Activated CD4-positive, alpha-beta T cell treated with anti-CD3 and anti-CD28 coated beads, Interleukin-2, amount 50 U/mL, for 24 hours (primary cell): ENCODE data around the gene NDFIP2.

Experiments
- DNase-seq, 2 donors: peaks; one replicate each; pipeline ENCODE4 v3.0.0-alpha.2; 2020; ENCODE audit warnings: low read depth in 1 of 2, low spot score in 1 of 2

NDFIP2 gene

DNA sequence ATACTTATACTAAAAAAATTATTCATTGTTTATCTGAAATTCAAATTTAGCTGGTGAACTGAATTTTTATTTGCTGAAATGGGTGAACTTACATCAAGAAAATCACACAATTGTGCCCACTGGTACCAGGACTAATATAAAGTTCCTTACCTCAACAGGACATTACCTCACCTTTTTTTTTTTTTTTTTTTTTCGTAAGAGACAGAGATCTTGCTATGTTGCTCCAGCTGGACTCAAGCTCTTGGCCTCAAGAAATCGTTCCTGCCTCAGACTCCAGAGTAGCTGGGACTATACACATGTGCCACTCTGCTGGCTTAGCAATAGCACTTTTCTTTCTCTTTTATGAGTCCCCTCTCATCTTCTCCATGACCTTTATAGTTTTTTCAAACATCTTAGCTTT, 22.5 kb upstream of the NDFIP2 start:
- no peak for DNase-seq

DNA sequence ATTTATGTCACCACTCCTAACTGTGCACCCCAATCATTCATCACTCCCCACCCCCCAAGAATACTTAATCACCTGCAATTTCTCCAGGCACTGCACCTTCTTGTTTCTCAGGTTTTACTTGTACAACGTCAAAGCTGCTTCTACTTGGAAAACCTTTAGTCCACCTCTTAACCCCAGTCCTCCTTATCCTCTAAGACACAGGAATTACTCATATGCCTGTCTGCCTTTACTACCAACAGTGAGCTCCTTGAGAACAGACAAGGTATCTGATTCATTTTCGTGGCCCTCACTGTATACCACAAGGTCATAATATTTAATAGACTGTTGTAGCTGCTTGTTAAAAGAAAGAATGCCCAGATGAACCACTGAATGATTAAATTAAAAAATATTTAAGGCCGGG, 21.0 kb upstream of the NDFIP2 start:
- DNase-seq = no peak

DNA sequence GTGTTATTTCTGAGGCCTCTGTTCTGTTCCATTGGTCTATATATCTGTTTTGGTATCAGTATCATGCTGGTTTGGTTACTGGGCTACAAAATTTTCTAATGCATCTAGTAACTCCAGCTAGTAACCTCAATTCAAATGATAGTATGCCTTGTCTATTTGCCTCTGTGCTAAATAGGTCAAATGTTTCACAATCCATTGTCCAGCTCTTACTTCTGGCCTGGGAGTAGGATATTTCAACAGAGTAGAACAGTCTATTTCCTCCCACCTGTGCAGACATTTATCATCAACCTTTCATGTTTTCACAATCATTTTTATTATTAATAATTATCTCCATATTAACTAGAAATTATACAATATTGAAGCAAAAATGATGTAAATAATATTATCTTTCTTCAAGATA, 18.1 kb upstream of the NDFIP2 start:
- no peak for DNase-seq

DNA sequence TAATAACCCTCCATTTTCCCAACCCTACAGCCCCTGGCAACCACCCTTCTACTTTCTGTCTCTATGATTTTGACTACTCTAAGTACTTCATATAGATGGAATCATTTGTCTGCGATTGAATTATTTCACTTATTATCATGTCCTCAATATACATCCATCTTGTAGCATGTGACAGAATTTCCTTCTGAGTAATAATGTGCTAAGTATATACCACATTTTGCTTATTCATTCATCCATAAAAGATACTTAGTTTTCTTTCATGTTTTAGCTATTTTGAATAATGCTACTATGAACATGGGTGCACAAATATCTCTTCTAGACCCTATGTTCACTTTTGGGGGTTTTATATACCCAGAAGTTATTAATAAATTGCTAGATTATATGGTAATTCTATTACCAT, 17.4 kb upstream of the NDFIP2 start:
- no peak for DNase-seq

DNA sequence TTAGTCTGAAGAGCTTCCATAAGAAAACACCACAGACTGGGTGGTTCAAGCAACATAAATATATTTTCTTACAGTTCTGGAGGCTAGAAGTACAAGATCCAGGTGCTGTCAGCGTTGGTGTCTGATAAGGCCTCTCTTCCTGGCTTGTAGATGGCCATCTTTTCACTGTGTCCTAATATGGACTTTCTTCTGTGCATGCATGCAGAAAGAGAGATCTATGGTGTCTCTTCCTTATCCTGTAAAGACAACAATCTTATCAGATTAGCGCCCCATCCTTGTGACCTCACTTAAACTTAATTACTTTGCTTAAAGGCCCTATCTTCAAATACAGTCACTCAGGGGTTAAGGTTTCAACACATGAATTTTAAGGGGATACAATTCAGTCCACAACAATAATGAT, 14.1 kb upstream of the NDFIP2 start:
- no peak for DNase-seq

DNA sequence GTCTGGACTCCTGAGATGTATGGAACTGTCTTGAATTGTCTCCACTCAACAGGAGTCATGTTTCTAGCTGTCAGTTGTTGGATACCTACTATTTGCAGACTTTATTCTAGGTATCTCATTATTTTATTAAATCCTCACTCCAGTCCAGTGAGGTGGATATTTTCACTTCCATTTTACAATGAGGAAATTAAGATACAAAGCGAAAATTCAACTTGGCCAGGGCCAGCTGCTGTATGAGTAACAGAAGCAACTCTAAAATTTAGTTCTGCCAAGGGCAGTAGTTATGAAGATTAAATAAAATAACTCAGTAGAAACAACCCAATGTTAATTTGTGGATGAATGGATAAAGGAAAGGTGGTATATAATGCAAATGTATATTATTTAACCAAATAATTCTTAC, 12.6 kb upstream of the NDFIP2 start:
- DNase-seq = no peak

DNA sequence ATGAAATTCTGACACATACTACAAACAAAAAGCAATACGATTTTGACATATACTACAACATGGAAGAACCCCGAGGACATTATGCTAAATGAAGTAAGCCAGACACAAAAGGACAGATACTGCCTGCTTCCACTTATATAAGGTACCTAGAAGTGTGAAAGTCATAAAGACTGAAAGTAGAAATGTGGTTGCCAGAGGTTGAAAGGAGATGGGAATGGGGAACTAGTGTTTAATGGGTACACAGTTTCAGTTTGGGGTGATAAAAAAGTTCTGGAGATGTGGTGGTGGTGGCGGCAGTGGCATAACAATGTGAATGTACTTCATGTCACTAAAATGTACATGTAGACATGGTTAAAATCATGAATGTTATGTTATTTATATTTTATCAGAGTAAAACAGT, 12.1 kb upstream of the NDFIP2 start:
- no peak for DNase-seq

DNA sequence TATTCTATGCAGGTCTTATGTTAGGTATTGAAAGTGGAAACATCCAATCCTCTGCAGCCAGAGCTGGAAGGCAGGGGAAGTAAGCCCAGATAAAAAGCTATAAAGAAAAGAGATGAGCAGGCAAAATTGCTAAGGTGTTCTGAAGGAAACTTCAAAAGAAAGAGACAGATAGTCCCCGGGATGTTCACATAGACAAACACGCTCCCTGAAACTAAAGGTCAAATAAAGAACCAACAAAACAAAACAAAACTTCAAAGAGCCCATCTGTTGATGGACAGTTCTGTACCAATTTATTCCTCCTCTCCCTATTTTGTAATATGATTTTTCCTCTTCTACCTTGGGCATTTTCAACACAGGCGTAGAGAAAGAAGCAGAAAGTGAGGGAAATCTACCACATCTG, 11.3 kb upstream of the NDFIP2 start:
- no peak for DNase-seq

DNA sequence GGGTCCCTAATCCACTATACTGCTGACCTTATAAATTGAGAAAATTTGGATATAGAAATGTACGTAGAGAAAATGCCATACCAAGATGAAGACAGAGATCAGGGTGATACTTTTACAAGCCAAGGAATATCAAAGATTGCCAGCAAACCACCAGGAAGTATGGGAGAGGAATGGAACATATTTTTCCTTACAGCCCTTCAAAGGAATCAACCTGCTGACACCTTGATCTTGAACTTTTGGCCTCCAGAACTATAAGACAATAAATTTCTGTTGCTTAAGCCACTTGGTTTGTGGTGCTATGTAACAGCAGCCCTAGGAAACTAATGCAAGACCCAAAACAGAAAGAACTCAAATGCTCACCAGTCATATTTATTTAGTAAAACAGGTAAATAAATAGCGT, 10.3 kb upstream of the NDFIP2 start:
- DNase-seq = no peak

DNA sequence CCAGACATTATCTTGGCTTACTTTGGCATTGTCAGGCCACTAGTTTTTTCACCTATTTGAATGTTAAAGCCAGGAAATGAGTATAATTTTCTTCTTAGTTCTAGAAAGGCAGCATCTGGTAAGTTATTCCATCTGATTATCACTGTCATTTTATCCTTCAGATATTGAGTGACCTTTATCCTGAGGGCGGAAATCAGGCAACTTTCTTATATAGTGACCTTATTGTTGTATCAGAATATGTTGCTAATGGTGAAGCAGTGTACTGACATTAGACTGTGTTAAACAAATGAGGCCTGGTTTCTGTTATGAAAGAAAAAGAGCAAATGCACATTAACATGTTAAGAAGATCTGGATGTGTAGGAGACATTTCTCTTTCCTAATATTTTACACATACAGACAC, 5.4 kb upstream of the NDFIP2 start:
- no peak for DNase-seq

DNA sequence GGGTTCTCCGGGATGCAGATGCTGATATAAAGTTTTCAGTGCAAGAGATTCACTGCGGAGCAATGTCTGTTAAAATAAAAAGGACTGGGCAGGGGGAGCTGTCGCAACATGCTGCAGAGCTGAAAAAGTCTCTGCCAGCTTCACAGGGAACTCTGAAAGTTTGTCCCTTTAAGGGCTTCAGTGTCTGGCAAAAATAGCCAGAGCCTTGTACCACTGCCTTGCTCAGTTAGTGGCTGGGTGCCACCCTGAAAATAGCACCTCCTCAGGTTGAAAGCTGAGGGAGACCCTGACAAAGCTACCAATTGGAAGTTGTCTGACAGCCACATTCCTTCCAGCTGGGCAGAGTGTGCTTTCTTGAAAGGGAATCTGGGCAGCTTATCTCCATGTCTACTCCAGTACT, 3.0 kb upstream of the NDFIP2 start:
- DNase-seq = no peak

DNA sequence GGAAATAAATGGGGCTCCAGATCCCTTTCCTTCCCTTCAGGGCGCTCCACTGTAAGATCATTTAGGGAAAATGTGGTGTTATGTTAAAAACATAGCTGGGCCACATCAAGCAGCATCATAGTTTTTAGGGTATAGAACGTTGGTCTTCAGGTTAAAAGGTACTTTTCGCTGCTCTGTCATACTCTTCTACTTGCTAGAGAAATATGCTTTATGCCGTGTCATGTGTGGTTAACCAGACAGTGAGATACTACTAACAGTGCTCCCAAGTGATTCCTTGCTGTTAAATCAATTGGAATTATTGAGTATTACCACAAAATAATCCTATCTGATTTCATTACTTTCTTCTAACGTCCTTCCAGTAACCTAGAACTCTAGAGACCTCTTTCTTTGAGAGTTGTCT, 1.1 kb upstream of the NDFIP2 start:
- DNase-seq = no peak

DNA sequence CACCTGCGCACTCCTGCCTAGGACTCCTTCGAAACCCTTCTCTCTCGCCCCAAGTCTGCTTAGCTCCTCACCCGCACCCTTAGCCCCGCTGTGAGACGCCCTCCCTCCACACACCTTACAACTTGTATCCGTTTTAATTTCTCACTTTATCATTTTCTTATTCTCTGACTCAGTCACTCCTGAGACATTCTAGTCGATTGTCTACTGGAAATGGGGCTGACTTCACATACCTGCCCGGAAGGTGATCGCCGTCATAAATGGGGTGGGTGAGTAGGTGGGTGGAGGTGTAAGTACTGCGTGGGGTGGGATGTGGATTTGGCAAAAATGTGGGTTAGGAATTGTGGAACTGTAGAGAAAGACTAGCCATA, 714 bp downstream of the NDFIP2 start:
- peak; percentile 53 to 57 for DNase-seq

DNA sequence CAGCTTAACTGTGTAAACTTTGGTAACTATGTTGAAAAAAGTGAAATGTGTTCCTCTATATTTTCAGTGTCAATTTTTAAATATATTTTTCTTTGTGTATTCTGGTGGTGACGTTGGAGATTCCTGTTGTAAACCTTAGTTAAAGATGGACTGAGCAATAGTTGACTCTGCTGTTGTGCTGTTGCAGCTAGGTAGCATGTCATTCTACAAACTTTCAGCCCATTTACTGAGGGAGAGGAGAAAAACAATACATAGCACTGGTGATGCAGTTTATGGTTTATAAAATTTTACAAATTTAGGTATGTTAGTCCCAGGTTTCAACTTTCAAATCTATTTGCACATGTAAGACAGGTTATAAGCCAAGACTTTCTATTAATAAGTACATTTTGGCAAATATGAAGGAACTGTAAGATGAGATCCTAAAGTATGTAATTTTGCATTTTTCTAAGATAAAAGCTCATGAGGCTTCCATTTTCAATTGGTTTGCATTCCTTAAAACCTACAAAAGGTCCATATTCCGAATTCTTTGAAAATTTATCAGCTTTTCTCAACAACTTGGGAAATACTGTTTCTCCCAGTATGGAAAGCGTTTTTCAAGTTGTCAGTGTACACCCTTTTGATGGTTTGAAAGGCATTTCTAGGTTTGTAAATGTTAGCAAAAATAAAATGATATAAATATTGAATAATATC, 1.5 kb downstream of the NDFIP2 start:
- DNase-seq = no peak

DNA sequence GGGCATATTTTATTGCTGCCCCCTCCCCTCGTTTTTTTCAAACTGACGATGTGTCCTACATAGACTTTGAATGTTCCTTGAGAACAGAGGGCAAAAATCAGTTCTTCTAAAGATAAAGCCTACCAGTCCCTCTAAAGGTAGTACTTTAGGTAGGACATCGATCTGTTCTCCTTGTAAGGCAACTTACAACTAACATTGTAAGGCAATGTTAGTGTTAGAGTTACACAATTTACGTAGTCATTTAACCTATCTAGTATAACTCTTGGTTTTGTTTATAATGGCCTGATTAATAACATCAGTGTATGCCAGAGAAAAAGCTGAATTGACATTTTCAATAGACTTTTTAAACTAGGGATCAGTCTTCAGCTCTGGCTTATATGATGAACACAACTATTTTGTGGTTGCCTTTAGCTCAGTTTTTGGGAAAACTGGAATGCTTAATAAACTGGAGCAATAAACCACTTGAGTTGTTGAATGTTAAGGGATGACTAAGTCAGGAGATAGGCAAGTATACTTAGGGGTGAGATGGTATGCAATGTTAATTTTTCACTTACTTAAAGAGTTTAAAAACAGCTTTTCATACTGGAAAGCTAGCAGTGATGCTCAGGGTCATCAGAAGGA, 2.2 kb downstream of the NDFIP2 start:
- no peak for DNase-seq

DNA sequence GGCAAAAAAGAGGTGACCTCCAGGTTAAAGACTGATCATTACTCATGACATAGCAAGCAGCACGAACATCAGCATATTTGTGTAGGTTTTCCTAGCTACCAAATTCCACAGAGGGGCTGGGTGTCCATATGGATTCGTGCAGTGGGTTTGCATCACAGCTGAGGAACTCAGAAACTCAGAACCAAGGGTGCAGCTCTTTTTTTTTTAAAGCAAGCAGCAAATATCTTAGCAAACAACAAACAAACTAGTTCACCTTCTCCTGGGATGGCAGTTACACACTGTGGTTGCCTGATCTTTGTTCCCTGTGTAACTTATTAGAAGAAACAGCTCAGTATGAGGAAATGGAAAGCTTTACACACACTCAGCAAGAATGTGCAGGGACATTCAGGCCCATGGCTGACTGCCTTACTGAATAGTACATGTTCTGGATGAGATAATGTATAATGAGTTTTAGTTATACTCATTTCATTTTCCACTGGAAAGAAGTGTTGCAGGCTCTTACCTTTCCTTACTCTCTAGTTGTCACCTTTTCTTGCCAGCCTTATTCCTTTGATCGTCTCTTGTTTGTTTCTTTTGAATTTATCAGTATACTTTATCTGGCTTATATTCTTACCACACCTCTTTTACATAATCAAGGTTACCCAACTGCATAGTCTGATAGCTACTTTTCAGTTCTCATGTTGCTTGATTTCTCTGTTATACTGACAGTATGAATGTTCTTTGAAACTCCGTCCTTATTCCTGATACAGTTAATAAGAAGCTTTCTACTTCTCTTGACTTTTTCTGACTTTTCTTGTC, 4.3 kb downstream of the NDFIP2 start:
- no peak for DNase-seq

DNA sequence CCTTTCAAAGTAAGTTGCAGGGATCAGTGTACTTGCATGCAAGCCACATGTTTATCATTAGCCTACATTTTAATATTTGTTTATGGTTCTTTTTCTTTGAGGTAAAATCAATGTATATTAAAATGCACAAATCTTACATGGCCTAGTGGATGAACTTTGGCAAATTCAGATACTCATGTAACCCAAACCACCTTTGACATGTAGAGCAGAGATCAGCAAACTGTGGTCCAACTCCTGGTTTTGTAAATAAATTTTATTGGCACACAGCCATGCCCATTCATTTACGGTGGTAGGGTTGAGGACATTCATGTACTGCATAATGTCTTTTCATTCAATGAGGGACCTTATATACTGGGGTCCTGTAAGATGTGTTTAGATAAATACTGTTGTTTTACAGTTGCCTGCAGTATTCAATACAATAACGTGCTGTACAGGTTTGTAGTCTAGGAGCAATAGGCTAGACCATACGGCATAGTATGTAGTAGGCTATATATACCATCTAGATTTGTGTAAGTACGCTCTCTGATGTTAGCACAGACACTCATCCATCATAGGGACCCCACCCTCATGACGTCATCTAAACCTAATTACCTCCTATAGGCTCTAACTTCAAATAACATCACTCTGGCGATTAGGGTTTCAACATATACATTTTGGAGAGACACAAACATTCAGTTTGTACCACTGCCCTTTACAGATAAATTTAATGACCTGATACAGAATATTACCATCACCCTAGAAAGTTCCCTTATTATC, 5.7 kb downstream of the NDFIP2 start:
- DNase-seq = no peak

DNA sequence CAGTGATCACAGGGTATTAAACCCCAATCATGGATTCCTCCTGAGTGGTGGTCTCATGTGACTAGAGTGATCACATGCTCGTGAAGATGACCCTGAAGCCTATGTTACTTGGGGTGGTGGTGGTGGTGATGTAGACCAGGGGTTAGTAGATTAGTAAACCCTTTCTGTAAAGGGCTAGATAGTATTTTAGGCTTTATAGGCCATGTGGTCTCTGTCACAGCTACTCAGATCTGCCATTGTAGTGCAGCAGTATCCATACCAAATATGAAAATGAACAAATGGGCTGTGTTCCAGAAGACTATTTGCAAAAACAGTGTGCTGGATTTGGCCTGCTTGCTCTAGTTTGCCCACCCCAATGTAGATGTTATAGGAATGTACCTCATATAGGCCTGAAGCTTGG, 9.4 kb downstream of the NDFIP2 start:
- DNase-seq = no peak

DNA sequence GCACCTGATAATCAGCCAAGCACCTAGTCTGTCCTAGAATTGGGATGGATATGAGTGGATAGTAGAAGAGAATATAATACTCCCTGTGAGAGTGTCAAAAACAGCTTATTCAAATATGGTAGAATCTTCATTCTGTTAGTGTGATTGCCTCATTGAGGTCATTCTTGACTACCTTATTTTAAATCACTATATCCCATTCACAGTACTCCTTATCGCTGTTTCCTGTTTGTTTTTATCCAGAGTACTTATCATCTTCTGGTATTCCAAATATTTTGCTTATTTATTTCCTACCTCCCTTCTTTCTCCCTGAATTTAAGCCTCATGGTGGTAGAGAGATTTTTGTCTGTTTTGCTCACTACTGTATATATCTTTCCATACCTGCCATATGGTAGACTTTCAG, 9.9 kb downstream of the NDFIP2 start:
- DNase-seq = no peak

DNA sequence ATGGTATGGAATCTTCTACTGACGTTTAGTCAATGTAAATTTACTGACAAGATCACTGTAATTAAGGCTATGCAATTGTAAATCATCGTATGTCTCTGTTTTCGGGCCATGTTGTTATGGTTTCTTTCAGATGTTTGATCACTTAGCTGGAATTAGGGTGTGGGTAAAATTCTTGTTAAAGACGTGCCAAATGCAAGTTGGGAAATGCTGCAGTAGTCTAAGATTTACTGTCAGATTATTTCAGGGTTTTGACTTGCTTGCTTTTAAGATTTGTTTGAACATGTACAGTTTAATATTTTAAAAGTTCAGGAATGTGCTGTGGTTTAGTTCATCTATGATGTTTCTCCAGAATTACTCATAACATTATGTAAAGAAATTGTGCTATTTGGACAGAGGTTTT, 10.8 kb downstream of the NDFIP2 start:
- no peak for DNase-seq

DNA sequence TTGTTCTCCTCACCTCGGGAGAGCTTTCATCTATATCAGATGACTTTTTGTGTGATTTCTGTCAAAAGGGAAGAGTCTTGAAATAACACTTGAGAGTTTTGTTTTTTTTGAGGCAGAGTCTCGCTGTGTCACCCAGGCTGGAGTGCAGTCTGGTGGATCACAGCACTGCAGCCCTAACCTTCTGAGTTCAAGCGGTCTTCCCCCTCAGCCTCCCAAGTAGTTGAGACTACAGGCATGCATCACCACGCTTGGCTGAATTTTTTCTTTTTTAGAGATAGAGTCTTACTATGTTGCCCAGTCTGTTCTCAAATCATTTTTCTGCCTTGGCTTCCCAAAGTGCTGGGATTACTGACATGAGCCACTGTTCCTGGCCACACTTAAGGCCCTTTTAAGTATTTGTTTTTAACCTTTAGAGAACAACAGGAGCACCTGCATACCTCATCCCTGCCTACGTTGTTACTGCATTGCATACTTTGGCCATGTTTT, 11.4 kb downstream of the NDFIP2 start:
- DNase-seq = no peak
